ENCODE measurements around the gene TXNDC2.

GRCh38 chr18:9876212-9876866 lies 9.4 kb upstream of the TXNDC2 start:
- TF ChIP-seq, protein P1, sequence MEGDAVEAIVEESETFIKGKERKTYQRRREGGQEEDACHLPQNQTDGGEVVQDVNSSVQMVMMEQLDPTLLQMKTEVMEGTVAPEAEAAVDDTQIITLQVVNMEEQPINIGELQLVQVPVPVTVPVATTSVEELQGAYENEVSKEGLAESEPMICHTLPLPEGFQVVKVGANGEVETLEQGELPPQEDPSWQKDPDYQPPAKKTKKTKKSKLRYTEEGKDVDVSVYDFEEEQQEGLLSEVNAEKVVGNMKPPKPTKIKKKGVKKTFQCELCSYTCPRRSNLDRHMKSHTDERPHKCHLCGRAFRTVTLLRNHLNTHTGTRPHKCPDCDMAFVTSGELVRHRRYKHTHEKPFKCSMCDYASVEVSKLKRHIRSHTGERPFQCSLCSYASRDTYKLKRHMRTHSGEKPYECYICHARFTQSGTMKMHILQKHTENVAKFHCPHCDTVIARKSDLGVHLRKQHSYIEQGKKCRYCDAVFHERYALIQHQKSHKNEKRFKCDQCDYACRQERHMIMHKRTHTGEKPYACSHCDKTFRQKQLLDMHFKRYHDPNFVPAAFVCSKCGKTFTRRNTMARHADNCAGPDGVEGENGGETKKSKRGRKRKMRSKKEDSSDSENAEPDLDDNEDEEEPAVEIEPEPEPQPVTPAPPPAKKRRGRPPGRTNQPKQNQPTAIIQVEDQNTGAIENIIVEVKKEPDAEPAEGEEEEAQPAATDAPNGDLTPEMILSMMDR (IDR thresholded peaks at IDR 0.05), result no peak
- TF ChIP-seq POLR2A (IDR thresholded peaks at IDR 0.05; ENCODE audit: low read depth), result no peak

Data from esophagus muscularis mucosa (tissue), 3 donors.